Measurements from ENCODE around the gene GRN.
"Not testable (repeated sequence)": the region's sequence is repeated elsewhere in the genome, so short reads cannot be mapped to it uniquely, and the experiment has no call there.

Gene GRN

GRCh38 chr17:44362459-44362948 lies 17.4 kb downstream of the GRN start:
- DNase-seq, result peak; percentile 47

DNA sequence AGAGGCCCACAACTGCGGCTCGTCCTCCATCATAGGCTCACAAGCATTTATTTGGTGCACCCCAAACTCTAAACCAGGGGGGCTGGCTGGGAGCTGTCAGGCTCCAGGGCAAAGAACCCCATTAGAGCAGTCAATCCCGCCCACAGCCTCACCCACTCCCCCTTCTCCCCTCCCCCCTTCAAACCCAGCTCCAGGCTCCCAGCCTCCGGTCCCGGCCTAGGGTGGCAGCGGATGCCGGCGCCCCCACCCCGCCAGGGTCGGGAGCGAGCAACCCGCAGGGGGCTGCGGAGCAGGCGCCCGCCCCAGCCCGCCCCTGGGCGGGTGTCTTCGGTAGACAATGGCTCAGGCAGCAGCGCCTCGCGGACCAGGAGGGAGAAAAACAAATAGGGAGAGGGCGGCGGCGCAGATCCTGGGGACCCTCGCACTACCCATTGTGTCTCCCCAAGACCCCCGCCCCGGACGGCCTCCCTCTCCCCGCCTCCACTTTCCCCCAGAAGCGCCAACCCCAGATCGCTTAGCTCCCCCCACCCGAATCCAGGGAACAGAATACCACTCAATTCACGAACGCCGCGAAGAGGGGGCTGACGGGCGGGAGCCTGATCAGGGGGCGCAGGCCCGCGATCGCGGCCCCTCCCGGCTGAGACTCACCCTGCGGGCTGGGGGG lies 18.0 kb downstream of the GRN start:
- peak; percentile 57 for DNase-seq

DNA sequence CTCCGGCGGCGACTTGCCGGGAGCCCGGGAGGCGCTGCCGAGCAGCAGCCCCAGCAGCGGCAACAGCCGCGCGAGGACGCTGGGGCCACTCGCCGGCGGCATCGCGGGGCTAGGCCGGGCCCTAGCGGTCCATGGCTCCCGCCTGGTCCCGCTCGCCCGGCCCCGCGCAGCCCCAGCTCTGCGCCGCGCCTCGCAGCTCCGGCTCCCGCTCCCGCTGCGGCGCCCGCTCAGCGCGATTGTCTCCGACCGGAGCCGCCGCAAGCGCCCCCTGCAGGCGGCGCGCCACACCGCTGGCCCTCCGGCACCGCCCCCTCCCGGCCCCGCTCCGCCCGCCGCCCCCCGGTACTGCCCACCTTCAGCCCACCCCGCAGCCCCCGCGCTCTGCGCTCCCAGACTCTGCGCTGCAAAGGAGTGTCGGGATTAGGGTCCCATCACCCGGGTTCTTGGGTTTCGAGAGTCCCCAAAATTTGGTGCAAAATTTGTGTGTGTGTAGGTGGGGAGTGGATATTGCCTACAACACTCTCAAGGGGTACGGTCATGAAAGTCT lies 18.6 kb downstream of the GRN start, which contains the start of gene FAM171A2:
TSS of gene FAM171A2 (minus strand) at position 241 of the 547 bp plus-strand sequence. CDS start at position 102, 139 bp downstream.
- DNase-seq, result peak; percentile 83

GRCh38 chr17:44365051-44365450 lies 19.9 kb downstream of the GRN start:
- DNase-seq, result not testable (repeated sequence)

- DNase-seq, result no peak
Measured at GRCh38 chr17:44367231-44367979, 22.3 kb downstream of the GRN start.

DNA sequence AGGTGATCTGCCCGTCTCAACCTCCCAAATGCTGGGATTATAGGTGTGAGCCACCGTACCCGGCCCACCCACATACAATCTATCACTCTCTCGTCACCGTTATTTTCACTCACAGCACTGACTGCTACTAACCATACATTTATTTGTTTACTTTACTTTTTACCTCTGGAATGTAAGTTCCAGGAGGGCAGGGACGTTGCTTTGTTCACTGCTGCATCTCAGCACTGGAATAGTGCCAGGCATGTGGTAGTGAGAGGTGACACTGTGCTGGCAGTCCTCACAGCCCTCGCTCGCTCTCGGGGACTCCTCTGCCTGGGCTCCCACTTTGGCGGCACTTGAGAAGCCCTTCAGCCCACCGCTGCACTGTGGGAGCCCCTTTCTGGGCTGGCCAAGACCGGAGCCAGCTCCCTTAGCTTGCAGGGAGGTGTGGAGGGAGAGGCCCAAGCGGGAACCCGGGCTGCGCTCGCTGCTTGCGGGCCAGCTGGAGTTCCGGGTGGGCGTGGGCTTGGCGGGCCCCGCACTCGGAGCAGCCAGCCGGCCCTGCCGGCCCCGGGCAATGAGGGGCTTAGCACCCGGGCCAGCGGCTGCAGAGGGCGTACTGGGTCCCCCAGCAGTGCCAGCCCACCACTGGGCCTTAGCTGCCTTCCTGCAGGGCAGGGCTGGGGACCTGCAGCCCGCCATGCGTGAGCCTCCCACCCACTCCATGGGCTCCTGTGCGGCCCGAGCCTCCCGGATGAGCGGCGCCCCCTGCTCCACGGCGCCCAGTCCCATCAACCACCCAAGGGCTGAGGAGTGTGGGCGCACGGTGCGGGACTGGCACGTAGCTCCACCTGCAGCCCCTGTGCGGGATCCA lies 23.5 kb downstream of the GRN start:
- not testable (repeated sequence) for DNase-seq

DNA sequence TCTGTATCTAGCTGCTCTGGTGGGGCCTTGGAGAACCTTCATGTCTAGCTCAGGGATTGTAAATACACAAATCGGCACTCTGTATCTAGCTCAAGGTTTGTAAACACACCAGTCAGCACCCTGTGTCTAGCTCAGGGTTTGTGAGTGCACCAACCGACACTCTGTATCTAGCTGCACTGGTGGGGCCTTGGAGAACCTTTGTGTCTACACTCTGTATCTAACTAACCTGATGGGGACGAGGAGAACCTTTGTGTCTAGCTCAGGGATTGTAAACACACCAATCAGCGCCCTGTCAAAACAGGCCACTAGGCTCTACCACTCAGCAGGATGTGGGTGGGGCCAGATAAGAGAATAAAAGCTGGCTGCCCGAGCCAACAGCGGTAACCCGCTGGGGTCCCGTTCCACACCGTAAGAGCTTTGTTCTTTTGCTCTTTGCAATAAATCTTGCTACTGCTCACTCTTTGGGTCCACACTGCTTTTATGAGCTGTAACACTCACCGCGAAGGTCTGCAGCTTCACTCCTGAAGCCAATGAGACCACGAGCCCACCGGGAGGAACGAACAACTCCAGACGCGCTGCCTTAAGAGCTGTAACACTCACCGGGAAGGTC lies 24.4 kb downstream of the GRN start:
- not testable (repeated sequence) for DNase-seq

DNA sequence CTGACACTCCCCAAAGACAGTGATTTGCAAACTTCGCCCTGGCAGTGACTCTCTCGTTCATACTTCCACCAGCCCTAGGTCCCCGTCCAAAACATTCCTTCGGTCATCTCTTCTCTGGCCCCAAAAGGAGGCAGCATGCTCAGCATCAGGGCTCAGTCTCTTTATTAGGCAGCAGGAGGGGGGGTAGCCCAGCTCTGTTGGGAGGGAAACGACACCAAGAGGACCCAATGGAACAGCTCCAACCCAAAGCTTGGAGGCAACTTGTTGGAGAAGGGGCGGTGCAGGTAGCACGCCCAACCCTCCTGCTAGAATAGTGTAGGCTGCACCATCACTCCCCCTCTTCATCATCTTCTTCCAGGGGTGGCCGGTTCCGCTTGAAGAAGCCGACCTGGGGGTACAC lies 26.9 kb downstream of the GRN start:
- DNase-seq, result no peak

DNA sequence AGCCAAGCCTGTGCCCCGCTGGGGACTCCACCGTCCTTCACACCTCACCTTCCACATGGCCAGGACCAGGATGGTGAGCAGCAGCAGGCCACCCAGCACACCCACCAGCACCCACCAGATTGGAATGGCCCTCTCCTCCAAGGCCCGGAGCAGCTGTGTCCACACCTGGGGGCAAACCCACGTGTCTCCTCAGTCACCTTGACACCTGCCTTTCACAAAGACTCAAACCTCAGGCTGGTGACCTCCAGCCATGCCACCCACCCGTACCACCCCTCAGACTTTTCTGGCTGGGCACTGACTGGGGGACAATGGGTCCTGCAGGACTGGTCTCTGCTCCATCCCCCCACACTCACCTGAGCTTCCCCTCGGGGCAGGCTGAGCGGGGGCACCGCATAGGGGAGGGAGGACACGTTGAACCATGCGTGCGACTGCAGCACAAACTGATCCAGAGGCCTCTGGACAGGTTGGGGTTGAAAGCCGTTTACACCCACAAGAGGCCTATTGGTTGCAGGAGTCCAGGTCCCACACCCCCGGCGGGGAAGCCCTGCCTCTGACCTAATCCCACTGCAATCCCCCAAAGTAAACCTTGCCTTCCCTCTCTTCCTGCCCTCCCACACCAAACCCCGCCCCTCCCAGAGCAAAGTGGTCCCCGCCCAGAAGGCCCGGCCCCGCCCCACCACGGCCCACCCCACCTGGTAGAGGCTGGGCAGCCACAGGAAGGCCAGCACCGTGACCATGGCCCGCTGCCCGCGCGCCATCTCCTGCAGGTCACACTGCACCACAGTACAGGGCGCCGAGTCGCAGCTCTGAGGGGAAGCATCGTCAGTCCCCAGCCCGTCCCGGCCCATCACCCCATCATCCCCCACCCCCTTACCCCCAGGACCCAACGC lies 29.4 kb downstream of the GRN start:
- DNase-seq, result no peak

DNA sequence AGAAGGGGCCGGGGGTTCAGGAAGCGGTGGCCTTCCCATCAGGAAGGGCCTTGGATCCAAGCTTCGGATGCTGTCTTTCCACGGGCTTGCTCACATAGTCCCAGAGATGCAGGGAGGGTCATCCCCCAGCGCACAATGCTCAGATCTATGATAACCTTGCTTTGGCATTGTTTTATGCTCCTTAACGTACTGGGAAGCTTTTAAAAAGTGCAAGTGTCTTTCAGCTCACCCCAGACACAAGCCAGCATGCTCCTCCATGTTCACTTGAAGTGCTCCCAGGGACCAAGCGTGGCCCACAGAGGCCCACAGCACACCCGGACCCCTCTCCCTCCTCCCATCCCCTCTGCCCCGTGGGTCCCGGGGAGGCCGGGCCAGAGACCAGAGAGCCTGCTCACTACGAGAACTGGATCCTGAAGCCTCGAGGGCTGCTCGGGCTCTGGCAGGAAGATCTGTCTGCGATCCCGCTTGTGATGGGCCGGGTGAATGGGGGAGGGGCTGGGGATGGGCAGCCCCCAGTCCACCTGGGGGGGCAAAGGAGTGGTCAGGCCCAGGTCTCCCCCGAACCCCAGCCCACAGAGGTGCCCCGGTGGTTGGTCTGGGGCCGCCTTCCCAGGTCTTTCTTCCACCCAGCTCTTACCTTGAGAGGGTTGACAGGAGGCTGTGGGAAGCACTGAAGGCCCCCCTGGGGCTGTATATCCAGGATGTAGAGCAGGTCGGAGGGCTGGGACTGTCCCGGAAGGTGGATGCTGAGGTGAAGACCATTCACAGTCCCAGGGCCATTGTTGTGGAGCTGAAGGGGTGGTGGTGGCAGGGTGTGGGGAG lies 30.3 kb downstream of the GRN start:
- DNase-seq, result no peak

DNA sequence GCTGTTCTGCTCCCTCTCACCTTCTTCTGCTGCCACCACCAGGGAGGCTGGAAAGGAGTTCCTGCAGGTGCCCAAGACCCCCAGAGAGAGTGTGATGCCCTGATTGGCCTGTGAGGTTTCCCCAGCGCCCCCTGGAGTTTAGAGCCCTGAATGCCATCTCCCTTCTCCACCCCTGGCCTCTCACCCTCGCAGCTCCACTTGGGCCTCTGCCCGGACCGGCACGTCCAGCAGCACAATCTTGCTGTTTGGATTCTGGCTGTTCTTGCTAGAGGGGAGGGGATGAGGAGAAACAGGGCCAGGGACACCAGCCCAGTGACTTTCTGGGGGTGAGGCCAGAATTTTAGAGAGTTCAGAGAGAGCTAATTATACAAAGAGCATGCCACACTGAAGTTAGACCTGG lies 31.0 kb downstream of the GRN start:
- DNase-seq, result peak; percentile 73

DNA sequence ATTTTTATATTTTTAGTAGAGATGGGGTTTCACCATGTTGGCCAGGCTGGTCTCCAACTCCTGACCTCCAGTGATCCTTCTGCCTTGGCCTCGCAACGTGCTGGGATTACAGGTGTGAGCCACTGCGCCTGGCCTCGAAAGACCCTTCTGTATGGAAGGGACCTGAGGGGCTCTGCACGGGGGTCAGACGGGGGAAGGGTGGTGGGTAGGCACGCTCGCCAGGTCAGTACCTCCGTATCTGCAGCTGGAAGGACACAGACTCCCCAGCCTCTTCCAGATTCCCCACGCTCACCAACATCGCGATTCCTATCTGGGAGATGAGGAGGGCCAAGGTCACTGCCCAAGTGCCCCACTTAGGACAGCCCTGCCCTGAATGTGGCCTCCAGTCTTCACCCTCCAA lies 31.7 kb downstream of the GRN start:
- no peak for DNase-seq

GRCh38 chr17:44378171-44378705 lies 33.1 kb downstream of the GRN start:
- DNase-seq, result no peak

- no peak for DNase-seq
Measured at GRCh38 chr17:44379887-44380286, 34.8 kb downstream of the GRN start.

DNA sequence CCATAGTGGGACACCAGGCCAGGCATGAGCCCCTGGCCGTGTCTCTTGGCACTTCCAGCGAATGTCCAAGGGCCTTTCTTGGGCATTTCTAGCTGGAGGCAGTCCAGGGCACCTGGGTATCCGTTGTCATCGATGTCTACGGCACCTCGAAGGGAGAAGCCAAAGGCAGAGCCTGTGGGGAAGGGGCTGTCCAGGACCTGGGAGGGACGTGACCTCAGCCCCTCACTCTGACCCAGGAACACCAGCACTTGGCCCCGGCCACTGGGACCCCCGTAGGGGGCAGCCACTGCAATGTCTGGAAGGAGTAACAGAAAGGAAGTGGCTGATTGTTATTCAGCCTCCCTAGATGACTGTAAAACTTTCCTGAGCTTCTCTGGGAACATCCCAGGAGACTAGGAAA lies 35.7 kb downstream of the GRN start:
- DNase-seq, result no peak

DNA sequence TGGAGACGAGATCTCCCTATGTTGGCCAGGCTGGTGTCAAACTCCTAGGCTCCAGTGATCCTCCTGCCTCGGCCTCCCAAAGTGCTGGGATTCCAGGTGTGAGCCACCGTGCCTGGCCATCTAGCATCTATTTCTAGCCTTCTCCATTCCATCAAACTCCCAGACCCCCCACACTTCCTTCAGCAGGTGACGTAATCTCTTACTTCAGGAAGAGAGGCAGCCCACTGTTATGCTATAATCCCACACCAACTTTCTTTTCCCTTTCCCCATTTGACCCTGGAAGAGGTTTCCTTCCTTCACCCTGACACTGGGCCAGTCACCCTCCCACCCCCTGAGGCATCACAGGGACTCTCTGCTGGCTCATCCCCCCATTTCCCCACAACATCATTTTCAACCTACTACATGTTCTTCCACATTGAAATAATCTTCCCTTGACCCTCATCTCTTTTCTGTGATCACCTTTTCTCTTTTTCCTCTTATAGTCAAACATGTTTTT lies 36.8 kb downstream of the GRN start:
- no peak for DNase-seq

DNA sequence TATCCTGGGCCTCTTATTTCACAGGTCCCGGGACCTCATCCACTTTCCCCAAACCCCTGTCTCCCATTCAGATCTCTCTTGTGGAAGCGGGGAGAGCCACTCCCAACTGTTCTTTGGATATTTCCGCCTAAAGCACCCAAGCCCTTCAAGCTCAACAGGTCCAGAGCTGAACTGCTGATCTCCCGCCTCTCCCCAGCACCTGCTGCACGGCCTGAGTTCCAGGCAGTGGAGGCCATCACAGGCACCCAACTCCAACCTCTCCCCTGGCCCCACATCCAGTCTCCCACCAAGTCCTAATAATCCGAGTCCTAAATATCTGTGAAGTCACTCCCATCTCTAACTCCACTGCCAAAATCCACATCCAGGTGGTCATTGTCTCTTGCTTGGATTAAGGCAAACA lies 37.8 kb downstream of the GRN start:
- DNase-seq, result no peak

DNA sequence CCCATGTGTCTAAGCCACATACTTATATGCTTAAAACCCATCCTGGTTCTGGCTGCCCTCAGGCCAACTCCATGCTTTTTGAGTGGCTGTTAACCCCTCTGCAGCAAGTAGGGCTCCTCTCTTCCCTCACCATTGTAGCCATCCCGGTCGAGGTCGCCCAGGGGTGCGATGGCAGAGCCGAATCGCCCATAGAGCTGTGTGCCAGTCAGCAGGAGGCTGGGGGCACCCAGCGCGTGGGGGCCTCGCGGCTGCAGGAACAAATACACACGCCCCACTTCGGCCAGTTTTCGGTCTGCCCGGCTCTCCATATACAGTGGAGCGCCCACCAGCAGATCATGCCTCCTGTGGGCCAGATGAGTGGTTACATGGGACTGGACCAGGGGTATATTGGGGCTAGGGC lies 38.3 kb downstream of the GRN start:
- DNase-seq, result no peak

- no peak for DNase-seq
Measured at GRCh38 chr17:44383861-44384260, 38.8 kb downstream of the GRN start.

DNA sequence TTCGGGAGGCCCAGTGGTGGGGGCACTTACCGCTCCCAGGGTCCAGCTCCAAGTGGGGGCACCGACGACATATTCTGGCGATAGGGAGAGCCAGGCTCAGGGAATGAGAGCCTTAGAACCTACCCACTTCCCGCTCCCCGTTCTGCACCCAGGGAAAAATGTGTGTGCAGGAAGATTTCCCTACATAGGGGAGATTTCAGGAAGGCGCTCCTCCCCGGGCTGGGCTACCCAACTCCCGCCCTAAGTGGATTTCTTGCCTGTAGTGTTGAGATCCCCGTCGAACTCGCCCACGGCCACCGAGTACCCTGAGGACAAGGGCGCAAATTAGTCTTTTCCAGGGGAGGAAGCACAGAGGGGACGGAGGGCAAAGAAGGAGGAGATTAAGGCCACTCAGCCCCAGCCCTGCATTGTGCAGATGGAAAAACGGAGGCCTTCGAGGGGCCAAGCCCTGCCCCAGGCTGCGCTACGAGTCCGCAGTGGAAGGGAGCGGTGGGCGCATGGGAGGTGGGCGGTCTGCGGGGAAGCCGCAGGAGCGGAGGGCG lies 39.2 kb downstream of the GRN start:
- no peak for DNase-seq

Measured in right hindlimb (tissue), 1 donor.